ENCODE measurements around the gene PIK3AP1. TPM values are rescaled to one million over a fixed set of nuclear protein-coding genes. Genes with fewer than 3 reads are reported as not detected.

The PIK3AP1 gene
- total and polyA plus RNA-seq, 2 of the 8 experiments (the other 6 are each of a cell fraction or from before 2014, with no cell fraction given): 1.9 to 4.5 TPM

GRCh38 chr10:96570983-96571964, 149.0 kb downstream of the PIK3AP1 start:
- Histone ChIP-seq H3K79me2 (ENCODE audit: control insufficient read depth in 1 of 2, insufficient read depth in 2 of 2, low read length in 2 of 2) (peaks cover 0 to 94% of the 10 kb centered on the region in 2 experiments; a peak in 3 of 4 replicates), H3K56ac (replicated peaks; ENCODE audit: insufficient read length, low read depth, low read length) (no peak overlapping the region), H3K4me3 (ENCODE audit: extremely low read depth in 1 of 4, insufficient read depth in 2 of 4, low read depth in 3 of 4, low read length in 4 of 4) (peak overlapping the region in 1 of 4 experiments; percentile 27; a peak in 1 of 8 replicates), H4K5ac (ENCODE audit: insufficient read length, low read depth, low read length) (no peak overlapping the region), H4K8ac (ENCODE audit: extremely low read depth, insufficient read depth, low read length) (no peak overlapping the region), H2AFZ (ENCODE audit: low read length) (no peak overlapping the region), H3K14ac (ENCODE audit: insufficient read length) (no peak overlapping the region), H3K23ac (ENCODE audit: insufficient read length) (no peak overlapping the region), H3K36me3 (ENCODE audit: control insufficient read depth in 2 of 4, insufficient read depth in 4 of 4, low read length in 3 of 4) (peaks cover under 1 to 13% (median 5%) of the 10 kb centered on the region in 4 experiments; a peak in 5 of 8 replicates), H4K91ac (replicated peaks; ENCODE audit: insufficient read length, low read length) (no peak overlapping the region), H2BK120ac (replicated peaks; ENCODE audit: low read depth, low read length) (no peak overlapping the region), H3K18ac (ENCODE audit: extremely low read depth, low read length) (no peak overlapping the region), H2BK12ac (ENCODE audit: low read depth, low read length) (no peak overlapping the region), H3K27ac (ENCODE audit: low read depth, low read length) (no peak overlapping the region), H3K4me2 (ENCODE audit: insufficient read depth in 1 of 2, low read depth in 2 of 2, low read length in 2 of 2) (peak overlapping the region; percentile 6 to 50), H3K23me2 (ENCODE audit: low read depth, low read length) (no peaks in the 10 kb centered on the region), H3K4me1 (replicated peaks in 1 of 4; ENCODE audit: control insufficient read depth in 3 of 4, insufficient read depth in 4 of 4, low read length in 3 of 4) (peaks cover 0 to 10% (median 5%) of the 10 kb centered on the region in 4 experiments; a peak in 4 of 7 replicates), H3K79me1 (ENCODE audit: low read depth, low read length) (peaks cover 10% of the 10 kb centered on the region), H2BK15ac (ENCODE audit: low read length) (no peak overlapping the region), H4K20me1 (replicated peaks in 1 of 2; ENCODE audit: control insufficient read depth in 1 of 2, insufficient read depth in 2 of 2, low read length in 2 of 2) (peaks cover under 1 to 7% of the 10 kb centered on the region in 2 experiments), H2AK5ac (ENCODE audit: low read depth, low read length) (no peak overlapping the region), H3K4ac (replicated peaks; ENCODE audit: insufficient read length, low read depth, low read length) (no peak overlapping the region), H2BK5ac (ENCODE audit: low read depth, low read length) (no peak overlapping the region), H3K9me3 (ENCODE audit: insufficient read depth in 2 of 2, low read depth in 1 of 2, low read length in 1 of 2) (no peaks in the 10 kb centered on the region), H3K27me3 (replicated peaks in 1 of 4; ENCODE audit: control insufficient read depth in 3 of 4, extremely low read depth in 1 of 4, insufficient read depth in 3 of 4, low read length in 3 of 4) (no peaks in the 10 kb centered on the region), H3K9ac (replicated peaks in 1 of 4; ENCODE audit: extremely low read depth in 1 of 4, low read depth in 3 of 4, low read length in 3 of 4) (0 out of 7 replicates have a peak overlapping the region, but pooled peaks of 1 of the 4 experiments have one; percentile 14), H2BK20ac (ENCODE audit: low read length) (no peak overlapping the region)
- 74% methylated on average over 10 of the region's 10 CpGs; no CpG with 5 or more reads in 1 of the 2 experiments for WGBS, 2 experiments (ENCODE audit: extremely low coverage in 1 of 2, insufficient coverage in 1 of 2, insufficient read length in 1 of 2, insufficient replicate concordance in 2 of 2, low coverage in 1 of 2, low lambda C conversion rate in 2 of 2, missing lambda C conversion rate in 1 of 2)
- ChIA-PET CTCF (ENCODE audit: partially characterized antibody) (interaction anchor here (1.1 to 3.9 kb wide), 4 partner anchors 10 to 75 kb away, joined by 3 to 18 read pairs (median 4); no protein-coding TSS in a partner anchor), POLR2A (ENCODE audit: partially characterized antibody) (interaction anchor here (0.6 to 2.1 kb wide), 3 partner anchors 9 to 19 kb away, joined by 3 to 7 read pairs (median 6); no protein-coding TSS in a partner anchor)
- FAIRE-seq: peak; percentile 50
- TF ChIP-seq BRCA1 (IDR thresholded peaks at IDR 0.05; ENCODE audit: low read depth, low read length) (no peak), HDAC6 (IDR thresholded peaks at IDR 0.05; ENCODE audit: low read depth, low read length) (no peak), CBX5 (IDR thresholded peaks at IDR 0.05; ENCODE audit: low read depth, low read length) (no peak), CEBPB (IDR thresholded peaks at IDR 0.05; ENCODE audit: low read depth, low read length) (peak; percentile 18; the same call in 1 of the 2 replicates)
- DNase-seq (ENCODE audit: low read depth in 1 of 2, low spot score in 2 of 2): no peak

All from H1 (cell line).